Measurements from ENCODE around the gene ANXA8L1.
"Not testable (repeated sequence)": the region's sequence is repeated elsewhere in the genome, so short reads cannot be mapped to it uniquely, and the experiment has no call there.

ANXA8L1 gene

GRCh38 chr10:46397767-46398166 lies 22.2 kb downstream of the ANXA8L1 start:
- not testable (repeated sequence) for DNase-seq (ENCODE audit: low spot score)

- not testable (repeated sequence) for DNase-seq (ENCODE audit: low spot score)
Observed at GRCh38 chr10:46398212-46398886, 22.8 kb downstream of the ANXA8L1 start.

- not testable (repeated sequence) for DNase-seq (ENCODE audit: low spot score)
Observed at GRCh38 chr10:46409556-46409955, 34.0 kb downstream of the ANXA8L1 start.

- DNase-seq (ENCODE audit: low spot score): not testable (repeated sequence)
Observed at GRCh38 chr10:46411123-46411522, 35.5 kb downstream of the ANXA8L1 start.

- DNase-seq (ENCODE audit: low spot score): not testable (repeated sequence)
Observed at GRCh38 chr10:46412665-46413064, 37.1 kb downstream of the ANXA8L1 start.

- DNase-seq (ENCODE audit: low spot score): not testable (repeated sequence)
Observed at GRCh38 chr10:46415291-46415690, 39.7 kb downstream of the ANXA8L1 start.

- DNase-seq (ENCODE audit: low spot score): not testable (repeated sequence)
Observed at GRCh38 chr10:46418283-46418682, 42.7 kb downstream of the ANXA8L1 start.

- DNase-seq (ENCODE audit: low spot score): not testable (repeated sequence)
Observed at GRCh38 chr10:46419570-46420379, 44.2 kb downstream of the ANXA8L1 start.

GRCh38 chr10:46423550-46423949 lies 48.0 kb downstream of the ANXA8L1 start:
- not testable (repeated sequence) for DNase-seq (ENCODE audit: low spot score)

- not testable (repeated sequence) for DNase-seq (ENCODE audit: low spot score)
Observed at GRCh38 chr10:46440942-46441341, 65.4 kb downstream of the ANXA8L1 start.
